ENCODE results near the gene DCST2. TPM values are rescaled to one million over a fixed set of nuclear protein-coding genes. Genes with fewer than 3 reads are reported as not detected.
A peak's percentile ranks its signal among the peaks of the same experiment; 100 is the strongest.

DCST2 gene
- polyA plus RNA-seq, 1 donor from 2014 or later = 1.8 TPM

DNA sequence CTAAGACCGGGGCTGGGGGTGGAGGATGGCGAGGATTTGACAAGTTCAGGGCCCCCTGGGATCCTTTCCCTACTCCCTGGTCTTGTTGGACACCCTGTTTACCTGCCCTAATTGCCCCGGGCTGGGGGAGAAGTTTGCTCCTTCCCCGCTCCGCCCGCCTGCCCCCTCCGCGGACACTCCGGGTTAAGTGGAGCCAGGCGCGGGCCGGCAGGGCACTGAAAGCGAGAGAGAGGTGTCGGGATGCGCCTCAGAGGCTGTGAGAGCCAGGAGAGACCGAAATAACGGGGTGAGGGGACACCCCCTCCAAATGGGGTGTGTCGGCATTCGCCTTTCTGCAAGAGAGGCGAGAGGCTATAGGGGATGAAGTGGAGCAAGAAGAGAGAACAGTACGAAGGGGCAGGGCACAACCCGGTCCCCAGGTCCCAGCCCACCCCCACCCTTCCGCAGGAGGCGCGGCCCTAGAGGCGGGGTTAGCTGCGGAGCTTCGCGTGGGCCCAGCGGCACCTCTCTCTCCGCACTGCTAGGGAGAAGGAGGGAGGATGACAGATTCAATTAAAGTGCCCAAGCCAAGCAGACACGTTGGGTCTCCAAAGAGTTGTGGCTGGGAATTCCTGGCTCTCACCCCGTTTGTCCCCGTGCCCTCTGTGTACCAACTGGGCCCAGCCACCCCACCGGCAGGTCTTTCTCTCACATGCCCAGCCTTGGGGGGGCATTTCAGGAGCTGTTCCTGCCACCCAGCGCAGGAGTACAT is 48.9 kb upstream of the DCST2 start:
- Histone ChIP-seq H2AFZ (ENCODE audit: low read depth, low read length) (no peak overlapping the region), H3K79me2 (replicated peaks; ENCODE audit: insufficient read depth, low read length) (peaks cover 27% of the 10 kb centered on the region), H3K36me3 (ENCODE audit: insufficient read depth, low read length) (no peaks in the 10 kb centered on the region), H3K27me3 (ENCODE audit: insufficient read depth, low read depth, low read length) (no peaks in the 10 kb centered on the region), H4K20me1 (ENCODE audit: insufficient read depth) (peaks cover 33% of the 10 kb centered on the region), H3K9me2 (ENCODE audit: insufficient read depth, low read length) (no peaks in the 10 kb centered on the region), H3F3A (ENCODE audit: insufficient read depth, low read length, poor library complexity, severe bottlenecking) (peaks cover 7% of the 10 kb centered on the region), H3K4me2 (ENCODE audit: low read length) (peak overlapping the region; percentile 10), H3K9me3 (ENCODE audit: low read length) (no peaks in the 10 kb centered on the region), H3K4me3 (ENCODE audit: low read length) (peak overlapping the region; percentile 99), H3K27ac (ENCODE audit: low read length) (no peak overlapping the region), H3K9ac (ENCODE audit: low read length) (peak overlapping the region; percentile 99)
- TF ChIP-seq REST (IDR thresholded peaks at IDR 0.05; ENCODE audit: borderline replicate concordance) = no peak
- no peak for TF ChIP-seq POLR2AphosphoS5 (IDR thresholded peaks at IDR 0.05)
- no peak for TF ChIP-seq EP300 (conservative IDR thresholded peaks at IDR 0.05; ENCODE audit: poor library complexity, severe bottlenecking)
- TF ChIP-seq TAF1 (IDR thresholded peaks at IDR 0.05; ENCODE audit: low read depth) = no peak

- H3K4me2 ChIP-seq (ENCODE audit: low read length) = peak overlapping the region; percentile 82
- H4K20me1 ChIP-seq (ENCODE audit: insufficient read depth) = peaks cover 33% of the 10 kb centered on the region
- H3K27ac ChIP-seq (ENCODE audit: low read length) = peak overlapping the region; percentile 96
- H3K27me3 ChIP-seq (ENCODE audit: insufficient read depth, low read depth, low read length) = no peaks in the 10 kb centered on the region
- H3F3A ChIP-seq (ENCODE audit: insufficient read depth, low read length, poor library complexity, severe bottlenecking) = peaks cover 7% of the 10 kb centered on the region
- no peak overlapping the region for H2AFZ ChIP-seq (ENCODE audit: low read depth, low read length)
- peaks cover 27% of the 10 kb centered on the region for H3K79me2 ChIP-seq (replicated peaks; ENCODE audit: insufficient read depth, low read length)
- H3K9me3 ChIP-seq (ENCODE audit: low read length) = no peaks in the 10 kb centered on the region
- peak overlapping the region; percentile 99 for H3K9ac ChIP-seq (ENCODE audit: low read length)
- H3K36me3 ChIP-seq (ENCODE audit: insufficient read depth, low read length) = no peaks in the 10 kb centered on the region
- TF ChIP-seq TAF1 (IDR thresholded peaks at IDR 0.05; ENCODE audit: low read depth) = no peak
- peak; percentile 68 for TF ChIP-seq MXI1 (conservative IDR thresholded peaks at IDR 0.05; ENCODE audit: poor library complexity, severe bottlenecking)
- no peak for TF ChIP-seq RAD21 (conservative IDR thresholded peaks at IDR 0.05)
- no peak for TF ChIP-seq EP300 (conservative IDR thresholded peaks at IDR 0.05; ENCODE audit: poor library complexity, severe bottlenecking)
- TF ChIP-seq POLR2AphosphoS5 (IDR thresholded peaks at IDR 0.05) = peak; percentile 34
- no peaks in the 10 kb centered on the region for H3K9me2 ChIP-seq (ENCODE audit: insufficient read depth, low read length)
- peak overlapping the region; percentile 99 for H3K4me3 ChIP-seq (ENCODE audit: low read length)
Measured at GRCh38 chr1:155081472-155082300, 48.1 kb upstream of the DCST2 start.

Measured in neural cell (in vitro differentiated cells).